Right lobe of liver (tissue), 4 donors: ENCODE results near the gene VILL.

ENCODE experiments used
- CTCF ChIP-seq, 4 donors: fragments of 200-600 bp in 3 of 4; fragments of 450-650 bp in 1 of 4; IDR thresholded peaks; one replicate each; pipeline versions ENCODE4 v1.5.1 to v1.8.0; 2016 to 2022; ENCODE audit warnings: antibody characterized with exemption in 4 of 4, mild to moderate bottlenecking in 2 of 4
- POLR2A ChIP-seq: fragments of 450-650 bp; IDR thresholded peaks from one replicate; pipeline ENCODE4 v1.6.1; 2017; ENCODE audit warnings: antibody characterized with exemption, mild to moderate bottlenecking
- donor health status: DM: no; HTN: no; CAD: no.
- donor health status: DM: no; HTN: no; CAD: no.
- donor health status: DM: no; HTN: yes; CAD: no.

GRCh38 chr3:37993067-37993455 lies 2.5 kb downstream of the VILL start:
- TF ChIP-seq CTCF (IDR thresholded peaks at IDR 0.05) = no peak
- no peak for TF ChIP-seq POLR2A
